CD8-positive, alpha-beta memory T cell (primary cell): ENCODE measurements around the gene VIPR2. TPM values are rescaled to one million over a fixed set of nuclear protein-coding genes. Genes with fewer than 3 reads are reported as not detected.
A peak's percentile ranks its signal among the peaks of the same experiment; 100 is the strongest.

Experiments
- CTCF ChIA-PET: fragments of 350-600 bp; sonication (Branson Sonifier 250); formaldehyde crosslinking; loops from one replicate; lab custom pipeline; 2021; ENCODE audit warnings: antibody characterized with exemption; lab: Charles Lee
- POLR2A ChIA-PET: fragments of 350-600 bp; sonication (Branson Sonifier 250); formaldehyde crosslinking; loops from one replicate; lab custom pipeline; 2021; ENCODE audit warnings: antibody characterized with exemption; lab: Charles Lee
- DNase-seq, 5 donors: peaks; one replicate each; pipeline versions ENCODE4 v3.0.0 to v3.0.0-alpha.2; 2020 to 2022; ENCODE audit warnings: mixed read lengths in 1 of 5
- H3K27ac ChIP-seq: one replicate; pipeline ENCODE4 v1.7.0; 2013; ENCODE audit warnings: low read depth, mild to moderate bottlenecking, low read length, moderate library complexity
- H3K27me3 ChIP-seq: 2 replicates; pipeline ENCODE4 v1.7.0; 2013; ENCODE audit warnings: low read length, mild to moderate bottlenecking; ENCODE audit not compliant: insufficient read depth, poor library complexity, severe bottlenecking
- H3K36me3 ChIP-seq: 2 replicates; pipeline ENCODE4 v1.7.0; 2013; ENCODE audit warnings: mild to moderate bottlenecking, low read length, moderate library complexity; ENCODE audit not compliant: insufficient read depth
- H3K4me1 ChIP-seq: 2 replicates; pipeline ENCODE4 v1.7.0; 2013; ENCODE audit warnings: mild to moderate bottlenecking, low read length, moderate library complexity; ENCODE audit not compliant: insufficient read depth
- H3K4me3 ChIP-seq: 2 replicates; pipeline ENCODE4 v1.7.0; 2013; ENCODE audit warnings: mild to moderate bottlenecking, low read length
- H3K9me3 ChIP-seq: 2 replicates; pipeline ENCODE4 v1.7.0; 2013; ENCODE audit warnings: mild to moderate bottlenecking, low read length
- H3K27ac Mint-ChIP-seq, 8 donors: one replicate each; pipeline ENCODE4 v1.8.0; 2020 to 2021; ENCODE audit warnings: mixed read lengths in 8 of 8, mild to moderate bottlenecking in 6 of 8, inconsistent platforms in 3 of 8, moderate library complexity in 3 of 8
- H3K27me3 Mint-ChIP-seq, 2 donors: one replicate each; pipeline ENCODE4 v1.8.0; 2020 to 2021; ENCODE audit warnings: mixed read lengths in 2 of 2, mild to moderate bottlenecking in 1 of 2, moderate library complexity in 1 of 2
- H3K36me3 Mint-ChIP-seq, 3 donors: one replicate each; pipeline ENCODE4 v1.8.0; 2020 to 2021; ENCODE audit warnings: mixed read lengths in 3 of 3, inconsistent platforms in 1 of 3, mild to moderate bottlenecking in 1 of 3
- H3K4me1 Mint-ChIP-seq, 3 donors: one replicate each; pipeline ENCODE4 v1.8.0; 2020 to 2021; ENCODE audit warnings: mixed read lengths in 3 of 3, inconsistent platforms in 1 of 3, mild to moderate bottlenecking in 1 of 3
- H3K4me3 Mint-ChIP-seq, 7 donors: one replicate each; pipeline ENCODE4 v1.8.0; 2020 to 2021; ENCODE audit warnings: mixed read lengths in 7 of 7, mild to moderate bottlenecking in 6 of 7, moderate library complexity in 4 of 7, inconsistent platforms in 2 of 7
- H3K9me3 Mint-ChIP-seq, 5 donors: one replicate each; pipeline ENCODE4 v1.8.0; 2020 to 2022; ENCODE audit warnings: mixed read lengths in 5 of 5, mild to moderate bottlenecking in 3 of 5, moderate library complexity in 2 of 5, inconsistent platforms in 1 of 5
- polyA plus RNA-seq: library from polyadenylated mRNA; unstranded; fragments of 300-500 nt; fragmentation: Illumina TruSeq; gene quantifications from one replicate; pipeline ENCODE4 v1.2.3, GENCODE V29; 2021
- total RNA-seq, 2 experiments: library from RNA; stranded (reverse); gene quantifications; one replicate each; pipeline ENCODE4 v1.2.3, GENCODE V29; 2021

Gene VIPR2
- total and polyA plus RNA-seq, 3 experiments from 2014 or later: 0.15 to 0.61 (median 0.31) TPM

DNA sequence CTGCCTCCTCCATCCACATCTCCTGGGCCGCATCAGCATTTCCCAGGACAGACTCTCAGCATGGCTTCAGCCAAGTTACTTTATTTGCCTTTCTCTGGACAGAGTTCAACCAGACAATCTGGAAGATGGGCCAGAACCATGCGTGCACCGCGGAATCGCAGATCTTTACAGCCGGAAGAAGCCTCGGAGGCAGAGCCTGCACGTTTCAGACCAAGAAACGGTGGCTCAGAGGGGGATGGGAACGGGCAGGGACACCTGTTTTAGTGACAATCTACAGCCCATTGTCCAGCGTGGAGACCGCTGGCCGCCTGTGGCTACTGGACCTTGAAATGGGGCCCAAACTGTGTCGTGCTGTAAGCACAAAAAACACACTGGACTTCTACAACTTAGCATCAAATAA lies 3.5 kb downstream of the VIPR2 start:
- H3K27ac Mint-ChIP-seq: no peak overlapping the region
- H3K36me3 ChIP-seq: no peaks in the 10 kb centered on the region
- ChIA-PET CTCF (no interaction called here), POLR2A (no interaction called here)
- H3K9me3 ChIP-seq: no peaks in the 10 kb centered on the region
- H3K9me3 Mint-ChIP-seq: no peaks in the 10 kb centered on the region
- H3K4me1 ChIP-seq: peaks cover 12% of the 10 kb centered on the region
- H3K27me3 ChIP-seq: peaks cover 22% of the 10 kb centered on the region
- H3K36me3 Mint-ChIP-seq: no peaks in the 10 kb centered on the region
- H3K4me3 ChIP-seq: no peak overlapping the region
- peaks cover 0 to 9% (median 8%) of the 10 kb centered on the region in 3 donors for H3K4me1 Mint-ChIP-seq
- H3K27ac ChIP-seq: no peak overlapping the region
- no peak for DNase-seq
- peaks cover 18 to 39% of the 10 kb centered on the region in 2 donors for H3K27me3 Mint-ChIP-seq
- no peak overlapping the region for H3K4me3 Mint-ChIP-seq

DNA sequence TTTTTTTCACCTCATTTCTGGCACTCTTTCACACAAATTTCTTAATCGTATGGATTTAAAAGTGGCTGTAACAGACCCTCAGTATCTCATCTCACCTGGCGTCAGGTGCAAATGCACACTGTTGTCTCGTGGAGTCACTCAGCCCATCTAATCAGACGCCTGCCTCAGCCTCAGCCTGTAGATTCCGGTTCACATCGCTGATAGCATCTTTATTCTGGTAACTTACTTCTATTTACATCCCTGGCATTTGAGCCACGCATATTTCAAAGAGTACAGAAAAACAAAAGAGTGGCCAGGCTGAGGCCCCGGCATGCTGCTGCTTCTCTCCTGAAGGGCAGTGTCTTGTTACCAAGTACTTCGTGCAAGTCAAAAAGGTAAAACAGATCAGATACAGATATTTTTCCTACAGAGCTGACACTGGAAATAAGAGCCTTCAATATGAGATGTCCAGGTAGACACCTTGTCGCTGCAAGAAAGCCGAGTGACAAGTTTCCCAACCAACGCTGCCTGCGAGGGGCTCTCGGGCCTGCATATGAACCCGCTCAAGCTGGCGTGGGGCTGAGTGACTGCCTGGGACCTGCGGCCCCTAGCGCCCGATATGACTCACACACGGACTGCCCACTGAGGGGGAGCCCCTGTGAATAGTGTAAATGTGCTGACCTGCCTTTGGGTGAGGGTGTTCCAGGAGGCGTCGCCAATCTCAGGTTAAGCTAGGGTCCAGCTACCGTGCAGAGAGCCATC lies 4.3 kb downstream of the VIPR2 start:
- ChIA-PET CTCF (no interaction called here), POLR2A (no interaction called here)
- Mint-ChIP-seq H3K4me3 (peak overlapping the region in 2 of 7 donors; percentile 32 to 36), H3K4me1 (peaks cover 0 to 8% (median 7%) of the 10 kb centered on the region in 3 donors), H3K36me3 (no peaks in the 10 kb centered on the region), H3K9me3 (no peaks in the 10 kb centered on the region), H3K27me3 (peaks cover 18 to 40% of the 10 kb centered on the region in 2 donors), H3K27ac (no peak overlapping the region)
- Histone ChIP-seq H3K27ac (no peak overlapping the region), H3K27me3 (peaks cover 22% of the 10 kb centered on the region), H3K4me3 (no peak overlapping the region), H3K9me3 (no peaks in the 10 kb centered on the region), H3K36me3 (no peaks in the 10 kb centered on the region), H3K4me1 (peaks cover 12% of the 10 kb centered on the region)
- no peak for DNase-seq

DNA sequence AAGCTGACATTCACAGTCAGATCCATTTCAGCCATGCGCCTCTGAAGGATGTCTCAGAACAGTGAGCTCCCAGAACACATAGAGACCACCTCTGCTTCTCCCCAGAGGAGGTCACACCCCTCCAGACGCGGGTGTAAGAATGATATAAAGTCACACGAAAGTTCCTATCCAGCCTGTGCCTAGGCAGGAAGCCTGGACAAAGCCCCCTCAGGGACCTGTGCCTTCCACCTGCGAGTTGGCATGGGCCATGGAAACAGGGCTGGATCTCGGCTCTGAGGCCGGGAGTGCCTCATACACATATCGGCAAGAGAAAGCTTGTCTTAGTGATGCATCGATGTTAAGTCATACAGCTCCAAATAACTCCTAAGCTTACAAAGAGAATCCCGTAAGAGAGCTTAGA lies 5.0 kb downstream of the VIPR2 start:
- H3K9me3 Mint-ChIP-seq: no peaks in the 10 kb centered on the region
- H3K4me1 ChIP-seq: peaks cover 12% of the 10 kb centered on the region
- H3K36me3 ChIP-seq: no peaks in the 10 kb centered on the region
- peaks cover 0 to 7% (median 6%) of the 10 kb centered on the region in 3 donors for H3K4me1 Mint-ChIP-seq
- no peak overlapping the region for H3K4me3 Mint-ChIP-seq
- H3K27me3 Mint-ChIP-seq: peaks cover 16 to 40% of the 10 kb centered on the region in 2 donors
- no peak overlapping the region for H3K27ac ChIP-seq
- ChIA-PET POLR2A (no interaction called here), CTCF (no interaction called here)
- H3K27me3 ChIP-seq: peaks cover 22% of the 10 kb centered on the region
- H3K27ac Mint-ChIP-seq: no peak overlapping the region
- no peaks in the 10 kb centered on the region for H3K36me3 Mint-ChIP-seq
- H3K4me3 ChIP-seq: no peak overlapping the region
- no peaks in the 10 kb centered on the region for H3K9me3 ChIP-seq
- DNase-seq: no peak

DNA sequence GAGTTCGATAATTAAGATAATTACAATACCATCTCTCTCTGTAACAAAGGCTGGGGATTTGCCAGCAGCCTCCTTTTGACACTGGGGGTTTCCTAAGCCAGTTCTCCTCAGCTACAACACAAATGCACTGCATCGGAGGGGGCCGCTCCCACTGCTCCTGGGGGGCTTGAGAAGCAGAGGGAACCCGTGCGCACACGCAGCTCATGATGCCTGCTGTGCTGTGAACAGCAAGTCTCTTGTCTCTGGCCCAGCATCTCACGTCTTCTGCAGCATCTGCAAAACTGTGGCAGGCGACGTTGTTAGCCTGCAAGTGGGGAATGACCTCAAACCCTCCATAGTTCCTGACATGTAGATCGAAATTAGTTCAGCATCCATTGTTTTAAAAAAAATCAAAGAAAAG lies 5.5 kb downstream of the VIPR2 start:
- Mint-ChIP-seq H3K9me3 (no peaks in the 10 kb centered on the region), H3K27me3 (peaks cover 16 to 40% of the 10 kb centered on the region in 2 donors)
- peaks cover 10% of the 10 kb centered on the region for H3K4me1 ChIP-seq

DNA sequence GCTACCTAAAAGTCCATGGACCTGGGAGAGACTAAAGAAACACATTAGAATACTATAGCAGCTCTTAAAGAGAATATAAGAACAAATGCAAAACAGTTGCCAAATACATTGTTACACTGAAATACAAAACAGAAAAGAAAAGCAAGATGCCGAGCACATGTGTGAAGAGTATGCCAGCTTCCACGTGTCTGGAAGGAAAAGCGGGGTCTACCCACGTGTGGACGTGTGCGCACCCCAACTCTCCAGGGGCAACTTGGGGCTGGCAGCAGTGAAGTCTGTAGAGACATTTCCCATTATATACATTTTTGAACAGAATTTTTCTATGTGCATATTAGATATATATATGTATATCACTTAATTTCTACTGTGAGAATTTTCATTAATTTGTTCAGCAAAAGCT lies 6.2 kb downstream of the VIPR2 start:
- Histone ChIP-seq H3K4me1 (peaks cover 3% of the 10 kb centered on the region), H3K36me3 (no peaks in the 10 kb centered on the region), H3K4me3 (no peak overlapping the region), H3K27me3 (peaks cover 16% of the 10 kb centered on the region), H3K27ac (no peak overlapping the region), H3K9me3 (no peaks in the 10 kb centered on the region)
- Mint-ChIP-seq H3K9me3 (no peaks in the 10 kb centered on the region), H3K4me1 (peaks cover 0 to under 1% (median 0%) of the 10 kb centered on the region in 3 donors), H3K4me3 (peak overlapping the region in 1 of 7 donors; percentile 38), H3K27ac (peak overlapping the region in 1 of 8 donors; percentile 19), H3K27me3 (peaks cover 12 to 35% of the 10 kb centered on the region in 2 donors), H3K36me3 (no peaks in the 10 kb centered on the region)
- ChIA-PET CTCF (no interaction called here), POLR2A (no interaction called here)
- DNase-seq: no peak

More for the DNA sequence above, 5.5 kb downstream of the VIPR2 start:
- H3K4me3 Mint-ChIP-seq: no peak overlapping the region
- CTCF ChIA-PET: no interaction called here
- DNase-seq: no peak
- POLR2A ChIA-PET: no interaction called here
- no peaks in the 10 kb centered on the region for H3K36me3 Mint-ChIP-seq
- Histone ChIP-seq H3K36me3 (no peaks in the 10 kb centered on the region), H3K4me3 (no peak overlapping the region), H3K27ac (no peak overlapping the region), H3K27me3 (peaks cover 22% of the 10 kb centered on the region), H3K9me3 (no peaks in the 10 kb centered on the region)
- peaks cover 0 to 7% (median 6%) of the 10 kb centered on the region in 3 donors for H3K4me1 Mint-ChIP-seq
- no peak overlapping the region for H3K27ac Mint-ChIP-seq

DNA sequence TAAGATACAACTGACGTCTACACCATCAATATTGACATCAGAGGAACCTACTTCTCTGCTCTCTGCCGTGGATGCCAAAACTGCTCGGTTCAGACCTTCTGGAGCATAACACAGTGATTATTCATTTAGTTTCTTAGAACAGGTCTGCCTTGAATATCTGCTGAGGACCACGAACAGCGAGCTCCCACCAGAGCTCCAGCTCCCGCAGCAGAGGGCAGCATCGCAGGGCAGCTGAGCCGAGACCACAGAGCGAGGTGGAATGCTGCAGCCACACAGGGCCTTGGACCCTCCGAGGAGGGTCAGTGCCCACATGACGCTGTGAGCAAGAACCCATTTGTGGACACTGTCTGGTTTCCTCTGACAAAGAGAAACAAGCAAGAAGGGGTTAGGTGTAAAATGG lies 6.8 kb downstream of the VIPR2 start:
- POLR2A ChIA-PET: no interaction called here
- Histone ChIP-seq H3K36me3 (no peaks in the 10 kb centered on the region), H3K4me1 (no peaks in the 10 kb centered on the region), H3K9me3 (no peaks in the 10 kb centered on the region), H3K27ac (no peak overlapping the region), H3K4me3 (no peak overlapping the region), H3K27me3 (peaks cover 10% of the 10 kb centered on the region)
- H3K27me3 Mint-ChIP-seq: peaks cover 7 to 30% of the 10 kb centered on the region in 2 donors
- CTCF ChIA-PET: no interaction called here
- H3K36me3 Mint-ChIP-seq: no peaks in the 10 kb centered on the region
- no peaks in the 10 kb centered on the region for H3K9me3 Mint-ChIP-seq
- H3K4me1 Mint-ChIP-seq: no peaks in the 10 kb centered on the region
- H3K4me3 Mint-ChIP-seq: peak overlapping the region in 1 of 7 donors; percentile 31
- DNase-seq: no peak
- no peak overlapping the region for H3K27ac Mint-ChIP-seq

DNA sequence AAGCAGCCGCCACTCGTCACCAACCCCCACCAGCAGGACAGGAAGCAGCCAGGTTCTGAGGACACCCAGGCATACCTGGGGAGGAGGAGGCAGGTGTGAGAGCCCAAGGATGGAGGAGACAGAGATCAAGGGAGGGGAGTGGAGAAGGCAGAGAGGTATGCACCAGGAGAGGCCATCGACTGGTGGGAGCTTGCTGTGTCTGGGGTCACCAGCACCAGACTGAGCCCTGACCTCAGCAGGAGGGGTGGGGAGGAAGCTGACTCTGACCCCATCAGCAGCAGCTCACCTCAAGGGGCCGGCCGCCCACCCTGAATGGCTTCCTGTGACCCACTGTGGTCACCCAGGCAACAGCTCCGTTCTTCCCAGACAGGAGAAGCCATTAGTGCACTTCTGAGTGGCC lies 7.8 kb downstream of the VIPR2 start:
- Mint-ChIP-seq H3K27me3 (peaks cover 0 to 24% of the 10 kb centered on the region in 2 donors), H3K9me3 (no peaks in the 10 kb centered on the region), H3K4me1 (no peaks in the 10 kb centered on the region), H3K4me3 (no peak overlapping the region), H3K36me3 (no peaks in the 10 kb centered on the region), H3K27ac (no peak overlapping the region)
- Histone ChIP-seq H3K4me3 (no peak overlapping the region), H3K27me3 (no peaks in the 10 kb centered on the region), H3K36me3 (no peaks in the 10 kb centered on the region), H3K9me3 (no peaks in the 10 kb centered on the region), H3K27ac (no peak overlapping the region), H3K4me1 (no peaks in the 10 kb centered on the region)
- CTCF ChIA-PET: no interaction called here
- POLR2A ChIA-PET: no interaction called here
- DNase-seq: no peak

DNA sequence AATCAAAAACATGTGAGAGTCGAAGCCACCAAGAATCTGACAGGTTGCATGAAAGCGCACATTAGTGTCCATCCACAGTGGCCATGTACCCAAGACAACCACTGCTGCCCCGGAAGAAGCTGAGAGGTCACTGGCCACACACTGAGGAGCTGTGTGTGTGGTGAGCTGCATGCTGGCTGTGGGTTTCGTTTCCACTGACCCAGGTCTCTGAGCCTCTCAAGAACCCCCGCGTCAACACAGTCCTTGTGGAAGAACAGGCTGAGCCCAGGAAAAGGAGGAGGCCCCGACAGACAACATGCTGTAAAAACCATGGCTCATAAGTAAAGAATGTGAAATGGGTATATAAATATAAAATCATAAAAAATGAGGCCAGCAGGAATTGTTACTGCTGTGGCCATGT lies 8.2 kb downstream of the VIPR2 start:
- Mint-ChIP-seq H3K4me3 (no peak overlapping the region), H3K27ac (peak overlapping the region in 1 of 8 donors; percentile 88), H3K27me3 (peaks cover 0 to 23% of the 10 kb centered on the region in 2 donors), H3K9me3 (no peaks in the 10 kb centered on the region), H3K4me1 (no peaks in the 10 kb centered on the region), H3K36me3 (no peaks in the 10 kb centered on the region)
- Histone ChIP-seq H3K27me3 (no peaks in the 10 kb centered on the region), H3K9me3 (no peaks in the 10 kb centered on the region), H3K4me1 (no peaks in the 10 kb centered on the region), H3K4me3 (no peak overlapping the region), H3K36me3 (no peaks in the 10 kb centered on the region), H3K27ac (no peak overlapping the region)
- ChIA-PET POLR2A (no interaction called here), CTCF (no interaction called here)
- DNase-seq: no peak
